Astrocyte (in vitro differentiated cells and primary cell): ENCODE results near the gene CCR2. TPM values are rescaled to one million over a fixed set of nuclear protein-coding genes. Genes with fewer than 3 reads are reported as not detected.
"Not testable (repeated sequence)": the region's sequence is repeated elsewhere in the genome, so short reads cannot be mapped to it uniquely, and the experiment has no call there.

Source experiments
- DNase-seq: peaks from one replicate; pipeline ENCODE4 v3.0.0-alpha.2; 2010; ENCODE audit warnings: low read depth
- FAIRE-seq: peaks from 2 replicates; lab custom pipeline; 2011; peaks lifted over from hg19 to GRCh38; lab: Jason Lieb, UNC
- H2AFZ ChIP-seq: 2 replicates; pipeline ENCODE4 v1.6.0; 2012; ENCODE audit warnings: low read depth, low read length, inconsistent platforms
- H3K27ac ChIP-seq: 2 replicates; pipeline ENCODE4 v1.5.1; 2011; ENCODE audit warnings: low read depth, low read length, inconsistent platforms
- H3K27me3 ChIP-seq: 2 replicates; pipeline ENCODE4 v1.6.0; 2011; ENCODE audit warnings: low read length, inconsistent platforms; ENCODE audit not compliant: insufficient read depth
- H3K36me3 ChIP-seq: 2 replicates; pipeline ENCODE4 v1.5.1; 2011; ENCODE audit warnings: low read length, inconsistent platforms; ENCODE audit not compliant: insufficient read depth
- H3K4me1 ChIP-seq: 2 replicates; pipeline ENCODE4 v1.5.1; 2011; ENCODE audit warnings: low read length, inconsistent platforms; ENCODE audit not compliant: insufficient read depth
- H3K4me2 ChIP-seq: 2 replicates; pipeline ENCODE4 v1.6.0; 2012; ENCODE audit warnings: low read length, inconsistent platforms
- H3K4me3 ChIP-seq: 2 replicates; pipeline ENCODE4 v1.5.1; 2011; ENCODE audit warnings: low read depth, mild to moderate bottlenecking, low read length, inconsistent platforms; ENCODE audit not compliant: insufficient read depth
- H3K79me2 ChIP-seq: 2 replicates; pipeline ENCODE4 v1.6.0; 2012; ENCODE audit warnings: mild to moderate bottlenecking, low read length, inconsistent platforms; ENCODE audit not compliant: insufficient read depth
- H3K9ac ChIP-seq: 2 replicates; pipeline ENCODE4 v1.6.0; 2012; ENCODE audit warnings: mild to moderate bottlenecking, low read length, inconsistent platforms
- H3K9me3 ChIP-seq: 2 replicates; pipeline ENCODE4 v1.5.1; 2012; ENCODE audit warnings: low read depth, mild to moderate bottlenecking, low read length, inconsistent platforms; ENCODE audit not compliant: insufficient read depth
- H4K20me1 ChIP-seq: 2 replicates; pipeline ENCODE4 v1.6.0; 2012; ENCODE audit warnings: low read length, inconsistent platforms; ENCODE audit not compliant: insufficient read depth
- H3K27ac Mint-ChIP-seq: one replicate; pipeline ENCODE4 v1.8.0; 2021; ENCODE audit warnings: mild to moderate bottlenecking, mixed read lengths; ENCODE audit not compliant: unreplicated experiment
- H3K27me3 Mint-ChIP-seq: one replicate; pipeline ENCODE4 v1.8.0; 2021; ENCODE audit warnings: low read depth, mixed read lengths; ENCODE audit not compliant: unreplicated experiment
- H3K36me3 Mint-ChIP-seq: one replicate; pipeline ENCODE4 v1.8.0; 2021; ENCODE audit warnings: low read depth, mixed read lengths; ENCODE audit not compliant: unreplicated experiment
- H3K4me1 Mint-ChIP-seq: one replicate; pipeline ENCODE4 v1.8.0; 2021; ENCODE audit warnings: low read depth, mixed read lengths; ENCODE audit not compliant: unreplicated experiment
- H3K4me3 Mint-ChIP-seq: one replicate; pipeline ENCODE4 v1.8.0; 2021; ENCODE audit warnings: mild to moderate bottlenecking, moderate library complexity, mixed read lengths; ENCODE audit not compliant: unreplicated experiment
- H3K9me3 Mint-ChIP-seq: one replicate; pipeline ENCODE4 v1.8.0; 2021; ENCODE audit warnings: mild to moderate bottlenecking, mixed read lengths; ENCODE audit not compliant: unreplicated experiment
- CTCF ChIP-seq: IDR thresholded peaks from 2 replicates; pipeline ENCODE4 v1.5.1; 2011; ENCODE audit warnings: low read depth, mild to moderate bottlenecking, inconsistent platforms, low read length, moderate library complexity; ENCODE audit not compliant: insufficient read depth
- EZH2 ChIP-seq: IDR thresholded peaks from 2 replicates; pipeline ENCODE4 v1.6.1; 2012; ENCODE audit warnings: mild to moderate bottlenecking, low read length, inconsistent platforms; ENCODE audit not compliant: insufficient read depth
- total RNA-seq: library from RNA; stranded (reverse); gene quantifications from 2 replicates; pipeline ENCODE4 v1.2.1, GENCODE V29; 2021

The CCR2 gene
- total RNA-seq, 1 donor from 2014 or later: not detected

- Histone ChIP-seq H3K4me3 (no peak overlapping the region), H4K20me1 (no peaks in the 10 kb centered on the region), H3K79me2 (no peaks in the 10 kb centered on the region), H2AFZ (no peak overlapping the region), H3K4me2 (no peak overlapping the region), H3K27me3 (peaks cover 3% of the 10 kb centered on the region), H3K9me3 (no peaks in the 10 kb centered on the region), H3K4me1 (no peaks in the 10 kb centered on the region), H3K36me3 (no peaks in the 10 kb centered on the region), H3K9ac (no peak overlapping the region), H3K27ac (no peak overlapping the region)
- no peak for DNase-seq
- Mint-ChIP-seq H3K27me3 (no peaks in the 10 kb centered on the region), H3K4me1 (peaks cover 13% of the 10 kb centered on the region), H3K4me3 (no peak overlapping the region), H3K9me3 (peaks cover 3% of the 10 kb centered on the region), H3K27ac (no peak overlapping the region), H3K36me3 (no peaks in the 10 kb centered on the region)
- TF ChIP-seq EZH2 (no peak), CTCF (no peak)
- FAIRE-seq: no peak
These were observed 35.4 kb downstream of the CCR2 start for GRCh38 chr3:46389306-46389705.

GRCh38 chr3:46391526-46391925, 37.6 kb downstream of the CCR2 start:
- not testable (repeated sequence) for H3K79me2 ChIP-seq, H2AFZ ChIP-seq, H3K9ac ChIP-seq, H3K9me3 Mint-ChIP-seq, H3K36me3 Mint-ChIP-seq, H3K4me3 ChIP-seq, H3K27me3 ChIP-seq, H3K4me2 ChIP-seq, H3K9me3 ChIP-seq, H3K4me3 Mint-ChIP-seq, H3K27ac ChIP-seq, FAIRE-seq, H3K27me3 Mint-ChIP-seq, H4K20me1 ChIP-seq, H3K27ac Mint-ChIP-seq, DNase-seq, H3K4me1 ChIP-seq, H3K36me3 ChIP-seq
- H3K4me1 Mint-ChIP-seq: peaks cover 17% of the 10 kb centered on the region

GRCh38 chr3:46393011-46393410, 39.1 kb downstream of the CCR2 start:
- no peak overlapping the region for H3K4me3 ChIP-seq
- no peak for TF ChIP-seq EZH2
- TF ChIP-seq CTCF: no peak
- peaks cover 3% of the 10 kb centered on the region for H3K27me3 ChIP-seq
- Mint-ChIP-seq H3K27ac (peak overlapping the region; percentile 59), H3K36me3 (no peaks in the 10 kb centered on the region), H3K27me3 (no peaks in the 10 kb centered on the region), H3K9me3 (peaks cover 8% of the 10 kb centered on the region), H3K4me1 (peaks cover 19% of the 10 kb centered on the region), H3K4me3 (no peak overlapping the region)
- H3K9me3 ChIP-seq: no peaks in the 10 kb centered on the region
- no peaks in the 10 kb centered on the region for H3K36me3 ChIP-seq
- DNase-seq (no peak), FAIRE-seq (no peak)
- no peak overlapping the region for H3K27ac ChIP-seq
- H3K4me2 ChIP-seq: no peak overlapping the region
- no peaks in the 10 kb centered on the region for H4K20me1 ChIP-seq
- no peaks in the 10 kb centered on the region for H3K79me2 ChIP-seq
- no peaks in the 10 kb centered on the region for H3K4me1 ChIP-seq
- H2AFZ ChIP-seq: no peak overlapping the region
- no peak overlapping the region for H3K9ac ChIP-seq
